Tibial artery (tissue), 4 donors: ENCODE measurements around the gene CCT8.

Experiments
- DNase-seq, 2 donors: peaks; one replicate each; pipeline ENCODE4 v3.0.0-alpha.2; 2019
- H3K27ac ChIP-seq, 2 donors: fragments of 200-600 bp; sonication (generic) in 1 of 2; 1 replicate in 1 of 2; 2 replicates in 1 of 2; pipeline ENCODE4 v1.5.1; 2018 to 2019; ENCODE audit warnings: mild to moderate bottlenecking in 1 of 2
- H3K27me3 ChIP-seq, 2 donors: fragments of 200-600 bp; sonication (generic) in 1 of 2; one replicate each; pipeline versions ENCODE4 v1.5.1 to v1.6.0; 2016 to 2019
- H3K36me3 ChIP-seq, 3 donors: fragments of 200-600 bp; sonication (generic) in 2 of 3; one replicate each; pipeline ENCODE4 v1.5.1; 2016 to 2019; ENCODE audit warnings: mild to moderate bottlenecking in 2 of 3
- H3K4me1 ChIP-seq, 4 donors: fragments of 200-600 bp; sonication (generic) in 2 of 4; 1 replicate in 3 of 4; 2 replicates in 1 of 4; pipeline ENCODE4 v1.5.1; 2016 to 2019
- H3K4me3 ChIP-seq, 2 donors: fragments of 200-600 bp; sonication (generic) in 1 of 2; 1 replicate in 1 of 2; 2 replicates in 1 of 2; pipeline ENCODE4 v1.5.1; 2018 to 2019; ENCODE audit warnings: mild to moderate bottlenecking in 2 of 2
- H3K9me3 ChIP-seq, 3 donors: fragments of 200-600 bp; sonication (generic) in 1 of 3; one replicate each; pipeline ENCODE4 v1.5.1; 2016 to 2019
- intact Hi-C: fragments of 100-400 bp; cut with DNase I; formaldehyde crosslinking; loops from one replicate; pipeline ENCODE4 v1.15.0; 2023; ENCODE audit warnings: low total_unique reads
- TF ChIP-seq, protein P1 (sequence below), 2 experiments: fragments of 200-600 bp in 1 of 2; fragments of 450-650 bp in 1 of 2; IDR thresholded peaks; one replicate each; pipeline ENCODE4 v1.5.1; 2017 to 2019; ENCODE audit warnings: antibody characterized with exemption in 2 of 2, mild to moderate bottlenecking in 1 of 2, moderate library complexity in 1 of 2

The CCT8 gene

DNA sequence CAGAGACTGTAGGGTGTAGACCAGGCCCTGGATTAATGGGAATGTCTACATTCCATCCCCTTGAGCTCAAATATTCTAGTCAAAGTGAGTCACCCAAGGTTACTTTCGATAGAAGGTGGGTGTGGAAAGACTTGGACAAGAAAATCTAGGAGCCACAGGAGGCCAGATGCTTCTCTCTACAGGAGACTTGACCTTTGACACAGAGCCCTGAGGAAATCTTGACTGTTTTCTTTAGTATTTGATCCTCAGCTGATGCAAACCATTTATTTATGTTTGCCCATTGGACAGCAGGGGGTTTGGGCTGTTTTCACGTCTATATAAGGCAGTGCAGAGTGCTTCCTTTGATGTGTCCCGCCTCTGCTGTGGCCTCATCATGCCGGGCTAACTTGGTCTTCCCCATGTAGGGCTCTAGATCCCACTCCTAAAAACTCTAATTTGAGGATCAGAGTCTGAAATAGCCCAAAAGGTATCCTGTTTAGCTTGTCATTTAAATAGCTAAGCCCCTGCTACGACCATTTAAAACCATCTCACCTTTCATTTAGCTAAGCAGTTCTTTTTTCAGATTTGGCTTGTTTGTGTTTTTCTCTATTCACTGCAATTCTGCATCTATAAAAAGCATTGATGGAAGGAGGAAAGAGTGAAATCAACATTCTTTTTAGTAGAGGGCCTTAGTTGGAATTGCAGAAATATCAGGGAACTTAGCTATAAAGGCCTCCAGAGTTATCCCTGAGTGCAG is 41.5 kb upstream of the CCT8 start:
- no peak for DNase-seq
- H3K9me3 ChIP-seq, result no peaks in the 10 kb centered on the region
- H3K4me1 ChIP-seq, result peaks cover 0 to 26% (median 2%) of the 10 kb centered on the region in 4 donors
- H3K4me3 ChIP-seq, result no peak overlapping the region
- H3K36me3 ChIP-seq, result no peaks in the 10 kb centered on the region
- no peaks in the 10 kb centered on the region for H3K27me3 ChIP-seq
- intact Hi-C loops, result no loop called here
- TF ChIP-seq, protein P1, sequence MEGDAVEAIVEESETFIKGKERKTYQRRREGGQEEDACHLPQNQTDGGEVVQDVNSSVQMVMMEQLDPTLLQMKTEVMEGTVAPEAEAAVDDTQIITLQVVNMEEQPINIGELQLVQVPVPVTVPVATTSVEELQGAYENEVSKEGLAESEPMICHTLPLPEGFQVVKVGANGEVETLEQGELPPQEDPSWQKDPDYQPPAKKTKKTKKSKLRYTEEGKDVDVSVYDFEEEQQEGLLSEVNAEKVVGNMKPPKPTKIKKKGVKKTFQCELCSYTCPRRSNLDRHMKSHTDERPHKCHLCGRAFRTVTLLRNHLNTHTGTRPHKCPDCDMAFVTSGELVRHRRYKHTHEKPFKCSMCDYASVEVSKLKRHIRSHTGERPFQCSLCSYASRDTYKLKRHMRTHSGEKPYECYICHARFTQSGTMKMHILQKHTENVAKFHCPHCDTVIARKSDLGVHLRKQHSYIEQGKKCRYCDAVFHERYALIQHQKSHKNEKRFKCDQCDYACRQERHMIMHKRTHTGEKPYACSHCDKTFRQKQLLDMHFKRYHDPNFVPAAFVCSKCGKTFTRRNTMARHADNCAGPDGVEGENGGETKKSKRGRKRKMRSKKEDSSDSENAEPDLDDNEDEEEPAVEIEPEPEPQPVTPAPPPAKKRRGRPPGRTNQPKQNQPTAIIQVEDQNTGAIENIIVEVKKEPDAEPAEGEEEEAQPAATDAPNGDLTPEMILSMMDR (IDR thresholded peaks at IDR 0.05), result no peak
- H3K27ac ChIP-seq, result no peak overlapping the region

DNA sequence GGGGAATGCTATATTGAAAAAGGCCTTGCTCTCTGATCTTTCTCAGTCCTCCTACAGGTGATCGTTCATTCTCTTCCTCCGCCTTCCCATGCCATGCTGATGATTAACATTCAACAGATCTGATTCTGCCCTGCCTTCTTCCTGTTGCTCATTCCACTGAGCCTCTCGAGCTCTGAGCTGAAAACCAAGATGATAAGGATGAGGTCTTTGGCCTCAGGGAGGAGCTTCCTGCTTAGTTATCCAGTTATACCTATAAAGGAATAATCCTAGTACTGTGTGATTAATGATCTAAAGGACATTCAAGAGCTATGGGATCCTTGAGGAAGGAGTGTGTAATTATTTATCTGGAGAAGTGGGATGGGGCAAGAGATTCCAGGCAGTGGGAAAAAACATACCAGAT is 31.8 kb upstream of the CCT8 start:
- Histone ChIP-seq H3K4me1 (no peaks in the 10 kb centered on the region), H3K27ac (no peak overlapping the region), H3K27me3 (no peaks in the 10 kb centered on the region), H3K9me3 (no peaks in the 10 kb centered on the region), H3K4me3 (no peak overlapping the region), H3K36me3 (no peaks in the 10 kb centered on the region)
- TF ChIP-seq, protein P1 (IDR thresholded peaks at IDR 0.05), result no peak
- intact Hi-C loops, result no loop called here
- DNase-seq, result no peak

DNA sequence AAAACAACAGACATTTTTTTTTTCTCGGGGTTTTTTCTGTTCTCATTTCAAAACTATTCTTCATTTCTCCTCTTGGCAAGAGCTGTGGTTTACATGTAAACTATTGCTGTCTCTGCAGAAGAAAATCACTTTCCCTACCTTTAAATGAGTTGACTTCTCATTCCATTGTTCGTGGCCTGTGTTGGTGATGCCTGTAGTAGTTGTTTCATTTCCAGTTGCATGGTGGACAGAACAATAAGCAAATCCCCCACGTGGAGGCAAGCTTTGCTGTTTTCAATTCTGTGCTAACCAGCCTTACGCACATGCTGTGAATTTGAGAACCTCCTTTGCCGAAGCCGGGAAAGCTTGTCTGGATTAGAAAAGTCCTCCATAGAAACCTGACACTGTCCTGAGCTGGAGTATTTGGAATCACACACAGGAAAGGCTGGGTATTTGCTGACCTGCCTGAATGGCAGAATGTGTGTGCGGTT is 30.8 kb upstream of the CCT8 start:
- no peak for DNase-seq
- intact Hi-C loops, result no loop called here
- H3K27me3 ChIP-seq, result no peaks in the 10 kb centered on the region
- no peaks in the 10 kb centered on the region for H3K9me3 ChIP-seq
- TF ChIP-seq, protein P1 (IDR thresholded peaks at IDR 0.05), result no peak
- H3K36me3 ChIP-seq, result no peaks in the 10 kb centered on the region
- no peak overlapping the region for H3K27ac ChIP-seq
- H3K4me3 ChIP-seq, result no peak overlapping the region
- H3K4me1 ChIP-seq, result no peaks in the 10 kb centered on the region

- DNase-seq, result no peak
- Histone ChIP-seq H3K4me1 (no peaks in the 10 kb centered on the region), H3K27me3 (no peaks in the 10 kb centered on the region), H3K9me3 (no peaks in the 10 kb centered on the region), H3K4me3 (no peak overlapping the region), H3K27ac (no peak overlapping the region), H3K36me3 (no peaks in the 10 kb centered on the region)
- TF ChIP-seq, protein P1 (IDR thresholded peaks at IDR 0.05), result no peak
- intact Hi-C loops, result no loop called here
These were observed 29.4 kb upstream of the CCT8 start for GRCh38 chr21:29102791-29103257.

DNA sequence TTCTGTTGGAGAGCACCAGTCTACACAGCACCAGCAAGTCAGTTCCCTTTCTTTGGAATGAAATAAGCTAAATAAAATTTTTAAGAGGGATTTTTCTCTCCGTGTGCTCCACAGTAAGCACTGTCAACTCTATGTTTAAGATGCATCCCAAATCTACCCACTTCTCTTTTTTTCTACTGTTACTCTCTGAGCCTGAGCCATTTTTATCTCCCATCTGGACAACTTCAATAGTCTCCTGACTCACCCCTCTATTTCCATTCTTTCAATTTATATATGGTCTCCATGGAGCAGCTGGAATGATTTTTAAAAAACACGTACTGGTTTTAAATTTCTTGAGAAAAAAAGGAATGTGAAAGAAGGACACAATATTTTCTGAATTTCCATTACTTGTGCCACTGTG is 24.7 kb upstream of the CCT8 start:
- H3K27me3 ChIP-seq, result no peaks in the 10 kb centered on the region
- intact Hi-C loops, result no loop called here
- no peaks in the 10 kb centered on the region for H3K9me3 ChIP-seq
- no peak for DNase-seq
- no peak overlapping the region for H3K4me3 ChIP-seq
- H3K36me3 ChIP-seq, result no peaks in the 10 kb centered on the region
- TF ChIP-seq, protein P1 (IDR thresholded peaks at IDR 0.05), result no peak
- H3K27ac ChIP-seq, result no peak overlapping the region
- no peaks in the 10 kb centered on the region for H3K4me1 ChIP-seq
